Tibial artery (tissue), 4 donors: ENCODE data around the gene APRT.

Experiments
- DNase-seq, 2 donors: peaks; one replicate each; pipeline ENCODE4 v3.0.0-alpha.2; 2019
- H3K27ac ChIP-seq, 2 donors: fragments of 200-600 bp; sonication (generic) in 1 of 2; 1 replicate in 1 of 2; 2 replicates in 1 of 2; pipeline ENCODE4 v1.5.1; 2018 to 2019; ENCODE audit warnings: mild to moderate bottlenecking in 1 of 2
- H3K27me3 ChIP-seq, 2 donors: fragments of 200-600 bp; sonication (generic) in 1 of 2; one replicate each; pipeline versions ENCODE4 v1.5.1 to v1.6.0; 2016 to 2019
- H3K36me3 ChIP-seq, 3 donors: fragments of 200-600 bp; sonication (generic) in 2 of 3; one replicate each; pipeline ENCODE4 v1.5.1; 2016 to 2019; ENCODE audit warnings: mild to moderate bottlenecking in 2 of 3
- H3K4me1 ChIP-seq, 4 donors: fragments of 200-600 bp; sonication (generic) in 2 of 4; 1 replicate in 3 of 4; 2 replicates in 1 of 4; pipeline ENCODE4 v1.5.1; 2016 to 2019
- H3K4me3 ChIP-seq, 2 donors: fragments of 200-600 bp; sonication (generic) in 1 of 2; 1 replicate in 1 of 2; 2 replicates in 1 of 2; pipeline ENCODE4 v1.5.1; 2018 to 2019; ENCODE audit warnings: mild to moderate bottlenecking in 2 of 2
- H3K9me3 ChIP-seq, 3 donors: fragments of 200-600 bp; sonication (generic) in 1 of 3; one replicate each; pipeline ENCODE4 v1.5.1; 2016 to 2019
- CTCF ChIP-seq, 2 experiments: fragments of 200-600 bp in 1 of 2; fragments of 450-650 bp in 1 of 2; IDR thresholded peaks; one replicate each; pipeline ENCODE4 v1.5.1; 2017 to 2019; ENCODE audit warnings: antibody characterized with exemption in 2 of 2, mild to moderate bottlenecking in 1 of 2, moderate library complexity in 1 of 2
- intact Hi-C: fragments of 100-400 bp; cut with DNase I; formaldehyde crosslinking; loops from one replicate; pipeline ENCODE4 v1.15.0; 2023; ENCODE audit warnings: low total_unique reads

APRT gene

DNA sequence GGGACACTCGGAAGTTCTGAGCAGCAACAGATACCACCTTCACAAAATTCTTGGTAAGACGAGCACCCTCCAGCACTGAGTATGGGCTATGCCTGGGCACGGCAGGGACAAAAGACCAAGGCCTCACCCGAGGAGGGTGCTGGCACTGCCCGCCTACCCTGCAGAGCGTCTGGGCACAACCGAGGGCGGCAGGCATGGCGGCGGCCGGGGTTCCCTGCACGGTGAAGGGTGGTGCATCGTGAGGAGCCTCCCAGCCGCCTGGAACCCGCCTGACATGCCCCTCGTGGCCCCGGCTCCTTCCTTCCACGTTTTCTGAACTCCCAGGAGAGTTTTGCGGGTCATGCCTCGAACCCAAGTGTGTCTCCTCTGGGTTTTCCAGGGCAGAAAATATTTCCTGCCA is 26.1 kb upstream of the APRT start:
- TF ChIP-seq CTCF (IDR thresholded peaks at IDR 0.05) = no peak
- Histone ChIP-seq H3K4me1 (no peaks in the 10 kb centered on the region), H3K27ac (no peak overlapping the region), H3K9me3 (no peaks in the 10 kb centered on the region), H3K27me3 (no peaks in the 10 kb centered on the region), H3K4me3 (no peak overlapping the region), H3K36me3 (peaks cover 25 to 77% (median 63%) of the 10 kb centered on the region in 3 donors)
- intact Hi-C loops = no loop called here
- no peak for DNase-seq

DNA sequence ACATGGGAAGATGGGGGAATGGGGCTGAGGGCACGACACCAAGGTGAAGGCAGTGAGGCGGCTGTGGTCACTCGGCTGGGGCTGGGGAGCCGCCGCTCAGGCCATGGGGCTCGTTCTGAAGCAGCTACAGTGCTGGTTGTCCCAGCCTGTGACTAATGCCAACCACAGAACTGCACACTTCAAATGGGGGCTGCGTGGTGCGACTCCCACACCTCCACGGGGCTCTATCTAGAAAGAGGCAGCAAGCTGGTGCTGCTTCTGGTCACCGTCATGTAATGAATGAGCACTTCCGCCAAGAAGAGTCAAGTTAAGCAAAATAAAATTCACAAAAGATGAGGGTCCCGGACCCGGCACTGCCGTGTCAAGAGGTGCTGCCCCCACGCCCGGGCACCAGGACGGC is 25.1 kb upstream of the APRT start:
- Histone ChIP-seq H3K4me1 (no peaks in the 10 kb centered on the region), H3K9me3 (no peaks in the 10 kb centered on the region), H3K27me3 (no peaks in the 10 kb centered on the region), H3K27ac (no peak overlapping the region), H3K4me3 (no peak overlapping the region), H3K36me3 (peaks cover 25 to 74% (median 53%) of the 10 kb centered on the region in 3 donors)
- intact Hi-C loops = no loop called here
- TF ChIP-seq CTCF (IDR thresholded peaks at IDR 0.05) = no peak
- DNase-seq = no peak

DNA sequence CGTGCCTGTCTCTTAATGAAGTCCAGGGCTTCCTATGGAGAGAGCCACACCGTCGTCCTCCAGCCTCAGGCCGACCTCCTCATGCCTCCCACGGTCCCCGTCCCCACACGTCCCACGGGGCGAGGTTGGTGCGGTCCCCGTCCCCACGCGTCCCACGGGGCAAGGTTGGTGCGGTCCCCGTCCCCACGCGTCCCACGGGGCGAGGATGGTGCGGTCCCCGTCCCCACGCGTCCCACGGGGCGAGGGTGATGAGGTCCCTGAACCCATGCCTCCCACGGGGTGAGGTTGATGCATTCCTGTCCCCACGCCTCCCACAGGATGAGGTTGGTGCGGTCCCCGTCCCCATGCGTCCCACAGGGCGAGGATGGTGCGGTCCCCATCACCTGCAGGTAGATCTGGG is 24.1 kb upstream of the APRT start:
- peaks cover 24 to 69% (median 47%) of the 10 kb centered on the region in 3 donors for H3K36me3 ChIP-seq
- H3K27ac ChIP-seq = no peak overlapping the region
- no peak overlapping the region for H3K4me3 ChIP-seq
- no peaks in the 10 kb centered on the region for H3K9me3 ChIP-seq
- intact Hi-C loops = no loop called here
- DNase-seq = no peak
- no peaks in the 10 kb centered on the region for H3K27me3 ChIP-seq
- H3K4me1 ChIP-seq = no peaks in the 10 kb centered on the region
- TF ChIP-seq CTCF (IDR thresholded peaks at IDR 0.05) = no peak

- no peak for TF ChIP-seq CTCF (IDR thresholded peaks at IDR 0.05)
- DNase-seq = peak; percentile 80 to 83
- no peak overlapping the region for H3K4me3 ChIP-seq
- peaks cover 19 to 69% (median 47%) of the 10 kb centered on the region in 3 donors for H3K36me3 ChIP-seq
- H3K4me1 ChIP-seq = no peaks in the 10 kb centered on the region
- H3K27me3 ChIP-seq = no peaks in the 10 kb centered on the region
- H3K27ac ChIP-seq = no peak overlapping the region
- intact Hi-C loops = no loop called here
- H3K9me3 ChIP-seq = no peaks in the 10 kb centered on the region
These were observed 23.7 kb upstream of the APRT start for GRCh38 chr16:88835383-88835782.

DNA sequence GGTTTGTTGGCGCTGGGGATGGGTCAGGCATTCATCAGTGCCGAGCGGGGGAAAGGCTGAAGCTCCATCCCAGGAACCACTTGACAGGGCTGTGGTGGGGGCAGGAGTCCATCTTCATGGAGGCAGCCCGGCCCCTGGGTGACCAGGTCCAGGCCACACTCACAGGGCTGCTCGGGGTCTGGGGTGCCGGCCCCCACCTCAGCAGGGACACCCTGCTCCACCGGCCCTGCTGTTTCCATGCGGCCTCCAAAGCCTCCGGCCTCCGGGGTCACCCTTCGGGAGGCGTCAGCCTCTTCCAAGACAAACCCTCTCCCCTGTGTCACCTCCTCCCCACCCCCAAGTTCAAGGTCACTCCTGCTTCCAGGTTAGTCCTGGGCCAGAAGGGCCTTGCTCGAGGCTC is 22.9 kb upstream of the APRT start:
- Histone ChIP-seq H3K27ac (no peak overlapping the region), H3K36me3 (peaks cover 12 to 69% (median 42%) of the 10 kb centered on the region in 3 donors), H3K9me3 (no peaks in the 10 kb centered on the region), H3K27me3 (no peaks in the 10 kb centered on the region), H3K4me3 (no peak overlapping the region), H3K4me1 (no peaks in the 10 kb centered on the region)
- intact Hi-C loops = no loop called here
- no peak for DNase-seq
- no peak for TF ChIP-seq CTCF (IDR thresholded peaks at IDR 0.05)

DNA sequence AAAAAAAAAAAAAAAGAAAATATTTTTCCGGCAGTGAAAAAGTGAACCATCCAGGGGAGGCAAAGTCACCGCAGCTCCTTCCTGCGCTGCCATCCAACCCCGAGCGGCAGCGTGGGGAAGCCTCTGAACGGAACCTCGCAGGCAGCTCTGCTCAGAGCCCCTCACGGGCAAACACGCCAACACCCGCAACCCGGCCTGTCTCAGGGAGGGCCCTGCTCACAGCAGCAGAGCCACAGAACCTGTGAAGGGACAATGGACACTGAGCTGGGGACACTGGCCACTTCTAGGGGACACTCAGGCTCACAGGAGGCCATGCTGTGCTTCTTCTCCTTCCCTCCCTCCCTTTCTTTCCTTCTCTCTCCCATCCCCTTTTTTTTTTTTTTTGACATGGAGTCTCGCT is 21.4 kb upstream of the APRT start:
- Histone ChIP-seq H3K36me3 (peaks cover 11 to 69% (median 33%) of the 10 kb centered on the region in 3 donors), H3K27ac (no peak overlapping the region), H3K27me3 (no peaks in the 10 kb centered on the region), H3K4me1 (no peaks in the 10 kb centered on the region), H3K9me3 (no peaks in the 10 kb centered on the region), H3K4me3 (no peak overlapping the region)
- intact Hi-C loops = no loop called here
- TF ChIP-seq CTCF (IDR thresholded peaks at IDR 0.05) = no peak
- no peak for DNase-seq
